Measurements from ENCODE around the gene MARK3. TPM values are rescaled to one million over a fixed set of nuclear protein-coding genes. Genes with fewer than 3 reads are reported as not detected.

MARK3 gene
- total and polyA plus RNA-seq, 2 of the 13 experiments (the other 11 are each of a cell fraction or from before 2014, with no cell fraction given) = 47.7 to 56.6 TPM

- TF ChIP-seq THAP7 (CRISPR knock-in tag; IDR thresholded peaks at IDR 0.05) (peak; percentile 81), JARID2 (CRISPR knock-in tag; IDR thresholded peaks at IDR 0.05; ENCODE audit: insufficient replicate concordance) (no peak), SOX6 (IDR thresholded peaks at IDR 0.05) (no peak), SOX6 (CRISPR knock-in tag; IDR thresholded peaks at IDR 0.05) (peak; percentile 57), STAG1 (CRISPR knock-in tag; IDR thresholded peaks at IDR 0.05) (peak; percentile 44), ZNF441 (CRISPR knock-in tag; IDR thresholded peaks at IDR 0.05; ENCODE audit: borderline replicate concordance) (0 out of 2 replicates have a peak, but pooled peaks have one; percentile 13), ZNF224 (CRISPR knock-in tag; IDR thresholded peaks at IDR 0.05) (no peak), RXRB (CRISPR knock-in tag; IDR thresholded peaks at IDR 0.05; ENCODE audit: borderline replicate concordance) (peak; percentile 47; the same call in 1 of the 2 replicates), SMAD1 (CRISPR knock-in tag; IDR thresholded peaks at IDR 0.05; ENCODE audit: borderline replicate concordance, low read depth) (peak; percentile 62; the same call in 1 of the 2 replicates), GABPA (IDR thresholded peaks at IDR 0.05; ENCODE audit: low read depth, low read length) (no peak), GABPA (CRISPR knock-in tag; IDR thresholded peaks at IDR 0.05; ENCODE audit: low read depth) (no peak), FOXC1 (CRISPR knock-in tag; IDR thresholded peaks at IDR 0.05; ENCODE audit: borderline replicate concordance) (no peak; the same call in 1 of the 2 replicates), POGZ (CRISPR knock-in tag; IDR thresholded peaks at IDR 0.05) (no peak), ZNF225 (CRISPR knock-in tag; IDR thresholded peaks at IDR 0.05) (peak; percentile 35; the same call in 1 of the 2 replicates), ZNF761 (CRISPR knock-in tag; conservative IDR thresholded peaks at IDR 0.05) (no peak), NRL (CRISPR knock-in tag; IDR thresholded peaks at IDR 0.05; ENCODE audit: borderline replicate concordance) (no peak), SALL2 (CRISPR knock-in tag; IDR thresholded peaks at IDR 0.05) (no peak), ARHGAP35 (CRISPR knock-in tag; IDR thresholded peaks at IDR 0.05; ENCODE audit: borderline replicate concordance) (no peak), ZMAT3 (CRISPR knock-in tag; conservative IDR thresholded peaks at IDR 0.05) (0 out of 2 replicates have a peak, but pooled peaks have one; percentile 53), ZBTB7B (CRISPR knock-in tag; IDR thresholded peaks at IDR 0.05) (peak; percentile 85)
- TF ChIP-seq, protein P1, sequence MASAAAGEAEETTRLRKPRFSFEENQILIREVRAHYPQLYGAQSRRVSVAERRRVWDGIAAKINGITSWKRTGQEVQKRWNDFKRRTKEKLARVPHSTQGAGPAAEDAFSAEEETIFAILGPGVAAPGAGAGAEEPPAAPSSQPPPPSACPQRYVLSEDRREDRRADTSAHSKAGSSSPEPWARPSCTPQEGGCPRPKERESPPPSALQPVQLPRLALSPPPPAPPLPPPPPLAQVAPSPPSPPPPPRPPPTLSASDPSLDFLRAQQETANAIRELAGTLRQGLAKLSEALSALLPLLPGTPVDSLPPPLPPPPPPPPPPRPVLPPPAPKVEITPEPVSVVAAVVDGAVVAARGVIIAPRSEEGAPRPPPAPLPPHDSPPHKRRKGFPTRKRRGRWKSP (CRISPR knock-in tag; IDR thresholded peaks at IDR 0.05) = no peak; the same call in 1 of the 2 replicates
- TF ChIP-seq, protein P2, sequence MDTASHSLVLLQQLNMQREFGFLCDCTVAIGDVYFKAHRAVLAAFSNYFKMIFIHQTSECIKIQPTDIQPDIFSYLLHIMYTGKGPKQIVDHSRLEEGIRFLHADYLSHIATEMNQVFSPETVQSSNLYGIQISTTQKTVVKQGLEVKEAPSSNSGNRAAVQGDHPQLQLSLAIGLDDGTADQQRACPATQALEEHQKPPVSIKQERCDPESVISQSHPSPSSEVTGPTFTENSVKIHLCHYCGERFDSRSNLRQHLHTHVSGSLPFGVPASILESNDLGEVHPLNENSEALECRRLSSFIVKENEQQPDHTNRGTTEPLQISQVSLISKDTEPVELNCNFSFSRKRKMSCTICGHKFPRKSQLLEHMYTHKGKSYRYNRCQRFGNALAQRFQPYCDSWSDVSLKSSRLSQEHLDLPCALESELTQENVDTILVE (CRISPR knock-in tag; IDR thresholded peaks at IDR 0.05) = no peak
- TF ChIP-seq, protein P3, sequence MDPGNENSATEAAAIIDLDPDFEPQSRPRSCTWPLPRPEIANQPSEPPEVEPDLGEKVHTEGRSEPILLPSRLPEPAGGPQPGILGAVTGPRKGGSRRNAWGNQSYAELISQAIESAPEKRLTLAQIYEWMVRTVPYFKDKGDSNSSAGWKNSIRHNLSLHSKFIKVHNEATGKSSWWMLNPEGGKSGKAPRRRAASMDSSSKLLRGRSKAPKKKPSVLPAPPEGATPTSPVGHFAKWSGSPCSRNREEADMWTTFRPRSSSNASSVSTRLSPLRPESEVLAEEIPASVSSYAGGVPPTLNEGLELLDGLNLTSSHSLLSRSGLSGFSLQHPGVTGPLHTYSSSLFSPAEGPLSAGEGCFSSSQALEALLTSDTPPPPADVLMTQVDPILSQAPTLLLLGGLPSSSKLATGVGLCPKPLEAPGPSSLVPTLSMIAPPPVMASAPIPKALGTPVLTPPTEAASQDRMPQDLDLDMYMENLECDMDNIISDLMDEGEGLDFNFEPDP (CRISPR knock-in tag; conservative IDR thresholded peaks at IDR 0.05) = no peak
- TF ChIP-seq, protein P4, sequence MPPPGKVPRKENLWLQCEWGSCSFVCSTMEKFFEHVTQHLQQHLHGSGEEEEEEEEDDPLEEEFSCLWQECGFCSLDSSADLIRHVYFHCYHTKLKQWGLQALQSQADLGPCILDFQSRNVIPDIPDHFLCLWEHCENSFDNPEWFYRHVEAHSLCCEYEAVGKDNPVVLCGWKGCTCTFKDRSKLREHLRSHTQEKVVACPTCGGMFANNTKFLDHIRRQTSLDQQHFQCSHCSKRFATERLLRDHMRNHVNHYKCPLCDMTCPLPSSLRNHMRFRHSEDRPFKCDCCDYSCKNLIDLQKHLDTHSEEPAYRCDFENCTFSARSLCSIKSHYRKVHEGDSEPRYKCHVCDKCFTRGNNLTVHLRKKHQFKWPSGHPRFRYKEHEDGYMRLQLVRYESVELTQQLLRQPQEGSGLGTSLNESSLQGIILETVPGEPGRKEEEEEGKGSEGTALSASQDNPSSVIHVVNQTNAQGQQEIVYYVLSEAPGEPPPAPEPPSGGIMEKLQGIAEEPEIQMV (CRISPR knock-in tag; IDR thresholded peaks at IDR 0.05; ENCODE audit: low read depth) = 0 out of 2 replicates have a peak, but pooled peaks have one; percentile 20
Observed at GRCh38 chr14:103549361-103550311, 164.4 kb downstream of the MARK3 start (continued).
